BE2C (cell line): ENCODE results near the gene CCDC136.

Experiments used
- DNase-seq: peaks from one replicate; pipeline ENCODE4 v3.0.0-alpha.2; 2020
- H3K27me3 ChIP-seq: fragments of 250-450 bp; sonication (Bioruptor Pico); 2 replicates; pipeline ENCODE4 v1.5.1; 2020; ENCODE audit warnings: mild to moderate bottlenecking
- H3K36me3 ChIP-seq: fragments of 250-450 bp; sonication (Bioruptor Pico); 2 replicates; pipeline ENCODE4 v1.5.1; 2020; ENCODE audit warnings: mild to moderate bottlenecking
- H3K4me1 ChIP-seq: fragments of 250-450 bp; sonication (Bioruptor Pico); 2 replicates; pipeline ENCODE4 v1.5.1; 2020
- H3K4me3 ChIP-seq: 2 replicates; pipeline ENCODE4 v1.5.1; 2011; ENCODE audit warnings: low read depth, low read length
- H3K9me3 ChIP-seq: fragments of 250-450 bp; sonication (Bioruptor Pico); 2 replicates; pipeline ENCODE4 v1.5.1; 2020
- TF ChIP-seq, protein P1 (sequence below): IDR thresholded peaks from 2 replicates; pipeline ENCODE4 v1.5.1; 2012; ENCODE audit warnings: mild to moderate bottlenecking, low read depth, low read length

Gene CCDC136

DNA sequence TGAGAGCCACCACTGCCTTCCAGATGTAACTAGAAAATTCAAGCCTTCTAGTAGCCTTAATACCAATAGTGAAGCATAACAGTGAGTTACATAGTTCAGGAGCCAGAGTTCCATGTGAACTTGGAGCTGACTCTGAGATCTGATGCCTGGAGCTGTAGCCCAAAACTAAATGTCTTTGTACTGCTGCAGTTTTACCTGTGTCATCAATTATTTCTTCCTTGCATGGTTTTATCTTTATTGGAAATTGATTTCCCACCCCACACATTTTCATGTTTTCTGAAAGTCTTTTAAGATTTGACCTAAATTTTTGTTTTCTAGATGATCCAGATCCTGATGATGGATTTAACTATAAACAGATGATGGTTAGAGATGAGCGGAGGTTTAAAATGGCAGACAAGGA is 33.2 kb upstream of the CCDC136 start:
- TF ChIP-seq, protein P1, sequence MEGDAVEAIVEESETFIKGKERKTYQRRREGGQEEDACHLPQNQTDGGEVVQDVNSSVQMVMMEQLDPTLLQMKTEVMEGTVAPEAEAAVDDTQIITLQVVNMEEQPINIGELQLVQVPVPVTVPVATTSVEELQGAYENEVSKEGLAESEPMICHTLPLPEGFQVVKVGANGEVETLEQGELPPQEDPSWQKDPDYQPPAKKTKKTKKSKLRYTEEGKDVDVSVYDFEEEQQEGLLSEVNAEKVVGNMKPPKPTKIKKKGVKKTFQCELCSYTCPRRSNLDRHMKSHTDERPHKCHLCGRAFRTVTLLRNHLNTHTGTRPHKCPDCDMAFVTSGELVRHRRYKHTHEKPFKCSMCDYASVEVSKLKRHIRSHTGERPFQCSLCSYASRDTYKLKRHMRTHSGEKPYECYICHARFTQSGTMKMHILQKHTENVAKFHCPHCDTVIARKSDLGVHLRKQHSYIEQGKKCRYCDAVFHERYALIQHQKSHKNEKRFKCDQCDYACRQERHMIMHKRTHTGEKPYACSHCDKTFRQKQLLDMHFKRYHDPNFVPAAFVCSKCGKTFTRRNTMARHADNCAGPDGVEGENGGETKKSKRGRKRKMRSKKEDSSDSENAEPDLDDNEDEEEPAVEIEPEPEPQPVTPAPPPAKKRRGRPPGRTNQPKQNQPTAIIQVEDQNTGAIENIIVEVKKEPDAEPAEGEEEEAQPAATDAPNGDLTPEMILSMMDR = no peak
- Histone ChIP-seq H3K36me3 (peaks cover 82% of the 10 kb centered on the region), H3K27me3 (no peaks in the 10 kb centered on the region), H3K4me3 (no peak overlapping the region), H3K9me3 (no peaks in the 10 kb centered on the region), H3K4me1 (no peaks in the 10 kb centered on the region)
- no peak for DNase-seq

DNA sequence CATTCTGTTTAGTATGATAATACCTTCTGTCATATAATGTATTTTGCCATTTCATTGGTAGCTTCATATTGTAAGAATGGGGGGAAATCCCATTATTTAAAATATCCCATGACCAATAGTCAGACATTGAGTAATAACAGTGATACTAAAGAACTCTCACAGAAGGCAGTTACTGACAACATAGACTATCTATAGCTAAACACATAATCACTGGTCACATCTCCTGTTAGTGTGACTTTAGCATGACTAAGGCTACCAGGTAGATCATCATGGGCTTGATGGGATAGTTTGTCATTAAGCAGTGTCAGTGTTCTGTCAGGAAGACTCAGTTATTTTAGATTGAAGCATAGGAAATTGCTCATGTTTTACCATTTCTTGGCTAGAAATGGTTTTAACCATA is 32.5 kb upstream of the CCDC136 start:
- Histone ChIP-seq H3K4me1 (no peaks in the 10 kb centered on the region), H3K9me3 (no peaks in the 10 kb centered on the region), H3K27me3 (no peaks in the 10 kb centered on the region), H3K36me3 (peaks cover 82% of the 10 kb centered on the region), H3K4me3 (no peak overlapping the region)
- no peak for DNase-seq
- TF ChIP-seq, protein P1 = no peak

DNA sequence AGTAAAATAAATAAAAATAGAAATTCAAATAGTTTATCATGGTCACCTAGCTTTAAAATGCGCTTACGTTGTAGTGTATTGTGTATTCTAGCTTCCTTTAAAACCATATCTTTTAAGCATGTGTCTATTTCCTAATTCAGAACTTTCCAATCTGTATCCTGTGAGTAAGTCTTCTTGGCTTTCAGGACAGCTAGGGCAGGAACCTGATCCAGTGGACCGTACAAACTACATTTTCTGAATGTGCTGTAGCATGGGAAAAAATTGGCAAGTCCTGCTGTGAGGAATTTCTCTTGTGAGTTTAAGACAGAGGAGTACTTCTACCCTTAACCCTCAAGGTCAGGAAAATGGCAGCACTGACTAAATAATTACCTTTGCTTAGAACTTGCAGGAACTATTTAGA is 28.2 kb upstream of the CCDC136 start:
- no peaks in the 10 kb centered on the region for H3K4me1 ChIP-seq
- TF ChIP-seq, protein P1 = no peak
- H3K27me3 ChIP-seq = no peaks in the 10 kb centered on the region
- no peaks in the 10 kb centered on the region for H3K9me3 ChIP-seq
- no peak overlapping the region for H3K4me3 ChIP-seq
- peaks cover 87% of the 10 kb centered on the region for H3K36me3 ChIP-seq
- no peak for DNase-seq

DNA sequence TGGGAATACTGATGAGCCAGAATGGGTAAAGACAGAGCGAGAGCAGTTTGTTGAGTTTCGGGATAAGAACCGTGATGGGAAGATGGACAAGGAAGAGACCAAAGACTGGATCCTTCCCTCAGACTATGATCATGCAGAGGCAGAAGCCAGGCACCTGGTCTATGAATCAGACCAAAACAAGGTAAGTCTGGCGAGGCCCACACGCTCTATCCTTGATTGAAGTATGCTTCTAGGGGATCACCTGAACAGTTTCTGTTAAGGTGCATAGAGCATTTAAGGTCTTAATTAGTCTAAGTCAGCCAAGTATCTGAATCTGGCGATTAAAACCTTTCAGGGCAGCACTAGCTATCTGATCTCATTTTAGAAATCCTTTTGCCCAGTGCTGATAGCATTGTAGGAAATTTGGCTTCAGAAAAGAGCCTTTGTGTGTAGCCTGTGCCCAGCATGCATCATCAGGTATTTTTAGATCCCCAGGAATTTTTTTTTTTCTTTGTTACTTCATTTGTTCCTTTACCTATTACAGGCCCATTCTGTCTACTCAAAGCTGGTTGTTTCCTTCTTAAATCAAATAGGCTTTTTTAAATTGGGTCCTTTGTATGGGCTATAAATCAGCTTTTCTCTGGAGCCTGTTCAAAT is 24.2 kb upstream of the CCDC136 start:
- no peaks in the 10 kb centered on the region for H3K9me3 ChIP-seq
- no peak for DNase-seq
- H3K4me1 ChIP-seq = no peaks in the 10 kb centered on the region
- H3K4me3 ChIP-seq = no peak overlapping the region
- TF ChIP-seq, protein P1 = no peak
- peaks cover 86% of the 10 kb centered on the region for H3K36me3 ChIP-seq
- no peaks in the 10 kb centered on the region for H3K27me3 ChIP-seq

DNA sequence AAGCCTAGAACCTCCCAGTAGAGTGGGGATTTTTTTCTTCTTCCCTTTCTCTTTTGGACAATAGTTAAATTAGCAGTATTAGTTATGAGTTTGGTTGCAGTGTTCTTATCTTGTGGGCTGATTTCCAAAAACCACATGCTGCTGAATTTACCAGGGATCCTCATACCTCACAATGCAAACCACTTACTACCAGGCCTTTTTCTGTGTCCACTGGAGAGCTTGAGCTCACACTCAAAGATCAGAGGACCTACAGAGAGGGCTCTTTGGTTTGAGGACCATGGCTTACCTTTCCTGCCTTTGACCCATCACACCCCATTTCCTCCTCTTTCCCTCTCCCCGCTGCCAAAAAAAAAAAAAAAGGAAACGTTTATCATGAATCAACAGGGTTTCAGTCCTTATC is 21.5 kb upstream of the CCDC136 start:
- TF ChIP-seq, protein P1 = no peak
- H3K4me1 ChIP-seq = no peaks in the 10 kb centered on the region
- H3K27me3 ChIP-seq = no peaks in the 10 kb centered on the region
- peaks cover 83% of the 10 kb centered on the region for H3K36me3 ChIP-seq
- DNase-seq = no peak
- H3K4me3 ChIP-seq = no peak overlapping the region
- H3K9me3 ChIP-seq = no peaks in the 10 kb centered on the region

DNA sequence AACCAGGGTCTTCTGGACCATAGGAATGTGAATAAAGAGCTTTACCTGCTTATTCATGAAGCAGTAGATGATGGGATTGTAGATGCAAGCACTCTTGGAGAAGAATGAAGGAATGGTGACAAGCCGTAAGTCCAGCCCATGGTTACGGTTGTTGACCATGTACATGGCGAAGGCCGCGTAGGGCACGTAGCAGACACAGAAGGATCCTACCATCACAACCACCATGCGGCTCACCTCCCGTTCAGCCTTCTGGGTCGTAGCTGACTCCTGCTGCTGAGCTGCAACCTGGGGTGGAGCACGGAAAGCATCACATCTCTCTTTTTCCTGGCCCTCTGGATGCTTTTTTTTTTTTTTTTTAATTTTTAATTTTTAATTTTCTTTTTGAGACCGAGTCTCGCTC is 18.2 kb upstream of the CCDC136 start:
- no peaks in the 10 kb centered on the region for H3K27me3 ChIP-seq
- no peaks in the 10 kb centered on the region for H3K4me1 ChIP-seq
- peaks cover 55% of the 10 kb centered on the region for H3K36me3 ChIP-seq
- TF ChIP-seq, protein P1 = no peak
- H3K4me3 ChIP-seq = no peak overlapping the region
- H3K9me3 ChIP-seq = 0 out of 2 replicates have a peak, but pooled peaks cover 2% of the 10 kb centered on the region
- DNase-seq = no peak
